Activated B cell treated with CpG ODN at 0.5 μM for 24 hours (primary cell): ENCODE measurements around the gene TRABD2B. TPM values are rescaled to one million over a fixed set of nuclear protein-coding genes. Genes with fewer than 3 reads are reported as not detected.

Experiments
- ATAC-seq: fragments of 200-7000 bp; cut with Tn5 transposase; one replicate; pipeline ENCODE4 v1.10.0; 2021; ENCODE audit warnings: low read depth, mild to moderate bottlenecking, moderate library complexity
- CTCF ChIA-PET: fragments of 350-600 bp; sonication (Branson Sonifier 250); formaldehyde crosslinking; loops from one replicate; lab custom pipeline; 2021; ENCODE audit warnings: antibody characterized with exemption; lab: Charles Lee
- POLR2A ChIA-PET: fragments of 350-600 bp; sonication (Branson Sonifier 250); formaldehyde crosslinking; loops from one replicate; lab custom pipeline; 2021; ENCODE audit warnings: antibody characterized with exemption; lab: Charles Lee
- DNase-seq: peaks from one replicate; pipeline ENCODE4 v3.0.0; 2022
- H3K27ac Mint-ChIP-seq: one replicate; pipeline ENCODE4 v1.8.0; 2020; ENCODE audit warnings: mixed read lengths
- H3K27me3 Mint-ChIP-seq: one replicate; pipeline ENCODE4 v1.8.0; 2021; ENCODE audit warnings: mixed read lengths
- H3K36me3 Mint-ChIP-seq: one replicate; pipeline ENCODE4 v1.8.0; 2021; ENCODE audit warnings: low read depth, mixed read lengths
- H3K4me1 Mint-ChIP-seq: one replicate; pipeline ENCODE4 v1.8.0; 2021; ENCODE audit warnings: mixed read lengths
- H3K4me3 Mint-ChIP-seq: one replicate; pipeline ENCODE4 v1.8.0; 2020; ENCODE audit warnings: mild to moderate bottlenecking, mixed read lengths
- H3K9me3 Mint-ChIP-seq: one replicate; pipeline ENCODE4 v1.8.0; 2020; ENCODE audit warnings: mixed read lengths
- intact Hi-C: fragments of 100-400 bp; cut with micrococcal nuclease; formaldehyde crosslinking; loops from one replicate; pipeline ENCODE4 v1.15.1; 2024
- total RNA-seq: library from RNA; stranded (reverse); gene quantifications from 2 replicates; pipeline ENCODE4 v1.2.3, GENCODE V29; 2022
- TF ChIP-seq, protein P1 (sequence below): fragments of 200-600 bp; IDR thresholded peaks from one replicate; pipeline ENCODE4 v1.8.0; 2022; ENCODE audit warnings: antibody characterized with exemption, mild to moderate bottlenecking

TRABD2B gene
- total RNA-seq, 1 donor from 2014 or later, result not detected

DNA sequence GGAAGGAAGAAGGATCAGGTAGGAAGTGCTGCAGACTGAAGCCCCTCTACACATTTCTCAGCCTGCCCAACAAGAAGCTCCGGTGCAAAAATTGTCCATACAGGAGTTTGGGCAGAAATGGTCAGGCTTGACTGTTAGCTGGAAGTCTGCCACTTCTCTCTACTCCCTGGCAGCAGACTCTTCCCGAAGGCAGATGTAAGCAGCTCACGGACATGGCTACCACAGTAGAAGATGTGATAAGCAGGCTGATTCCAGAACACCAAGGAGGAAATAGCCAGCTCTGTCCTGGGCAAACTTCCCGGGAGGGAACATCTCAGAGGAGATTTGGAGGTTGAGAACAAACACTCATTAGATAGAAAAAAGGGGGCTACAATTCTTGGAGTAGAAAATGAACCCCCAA, 52.6 kb downstream of the TRABD2B start:
- ChIA-PET CTCF (no interaction called here), POLR2A (no interaction called here)
- H3K27ac Mint-ChIP-seq, result no peak overlapping the region
- ATAC-seq, result no peak
- no peaks in the 10 kb centered on the region for H3K4me1 Mint-ChIP-seq
- no peaks in the 10 kb centered on the region for H3K36me3 Mint-ChIP-seq
- TF ChIP-seq, protein P1, sequence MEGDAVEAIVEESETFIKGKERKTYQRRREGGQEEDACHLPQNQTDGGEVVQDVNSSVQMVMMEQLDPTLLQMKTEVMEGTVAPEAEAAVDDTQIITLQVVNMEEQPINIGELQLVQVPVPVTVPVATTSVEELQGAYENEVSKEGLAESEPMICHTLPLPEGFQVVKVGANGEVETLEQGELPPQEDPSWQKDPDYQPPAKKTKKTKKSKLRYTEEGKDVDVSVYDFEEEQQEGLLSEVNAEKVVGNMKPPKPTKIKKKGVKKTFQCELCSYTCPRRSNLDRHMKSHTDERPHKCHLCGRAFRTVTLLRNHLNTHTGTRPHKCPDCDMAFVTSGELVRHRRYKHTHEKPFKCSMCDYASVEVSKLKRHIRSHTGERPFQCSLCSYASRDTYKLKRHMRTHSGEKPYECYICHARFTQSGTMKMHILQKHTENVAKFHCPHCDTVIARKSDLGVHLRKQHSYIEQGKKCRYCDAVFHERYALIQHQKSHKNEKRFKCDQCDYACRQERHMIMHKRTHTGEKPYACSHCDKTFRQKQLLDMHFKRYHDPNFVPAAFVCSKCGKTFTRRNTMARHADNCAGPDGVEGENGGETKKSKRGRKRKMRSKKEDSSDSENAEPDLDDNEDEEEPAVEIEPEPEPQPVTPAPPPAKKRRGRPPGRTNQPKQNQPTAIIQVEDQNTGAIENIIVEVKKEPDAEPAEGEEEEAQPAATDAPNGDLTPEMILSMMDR, result no peak
- H3K4me3 Mint-ChIP-seq, result no peak overlapping the region
- peaks cover 3% of the 10 kb centered on the region for H3K27me3 Mint-ChIP-seq
- intact Hi-C loops, result no loop called here
- no peaks in the 10 kb centered on the region for H3K9me3 Mint-ChIP-seq
- DNase-seq, result no peak

DNA sequence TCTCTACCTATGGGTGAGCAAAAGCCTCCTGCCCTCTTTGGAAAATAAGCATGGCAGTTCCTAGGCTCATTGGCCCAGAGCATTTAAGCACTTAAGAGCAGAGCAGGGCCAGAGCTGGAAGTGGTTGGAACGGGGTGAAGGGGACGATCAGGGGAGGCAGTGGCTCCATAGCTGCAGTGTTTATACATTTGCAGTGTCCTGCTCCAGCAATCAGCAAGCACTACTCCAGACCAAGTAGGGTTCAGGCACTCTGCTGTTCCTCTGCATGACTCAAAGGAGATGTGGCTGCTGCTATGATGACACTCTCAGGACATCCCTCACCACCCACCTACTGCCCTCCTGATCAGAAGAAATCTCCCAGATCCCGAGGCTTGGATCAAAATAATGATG, 55.0 kb downstream of the TRABD2B start:
- H3K27ac Mint-ChIP-seq, result no peak overlapping the region
- POLR2A ChIA-PET, result no interaction called here
- H3K4me1 Mint-ChIP-seq, result no peaks in the 10 kb centered on the region

DNA sequence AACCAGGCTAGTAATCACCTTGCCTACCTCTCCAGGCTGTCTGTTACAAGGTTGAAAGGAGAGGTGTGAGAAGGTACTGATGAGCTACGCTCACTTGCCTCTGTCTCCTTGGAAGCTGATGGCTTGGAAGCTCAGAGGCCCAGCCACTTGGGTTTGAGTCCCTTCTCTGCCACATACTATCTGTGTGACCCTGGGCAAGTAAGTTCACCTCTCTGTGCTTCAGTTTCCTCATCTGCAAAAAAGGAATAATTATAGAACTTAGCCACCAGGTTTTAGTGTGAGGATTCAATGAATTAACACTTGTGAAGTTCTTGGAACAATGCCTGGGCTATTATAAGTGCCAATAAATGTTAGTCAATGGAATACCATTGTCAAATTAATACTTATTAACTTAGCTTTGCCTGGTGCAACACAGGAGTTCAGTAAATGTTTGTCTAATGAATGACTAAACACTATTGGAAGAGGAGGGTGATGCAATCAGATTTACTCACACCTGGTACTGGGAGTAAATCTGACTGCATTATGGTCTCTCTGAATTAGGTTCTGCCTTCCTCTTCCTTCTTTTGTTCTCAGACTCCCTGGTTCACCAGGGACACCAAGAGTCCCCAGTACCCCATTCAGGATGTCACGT, 55.5 kb downstream of the TRABD2B start:
- ChIA-PET POLR2A (no interaction called here), CTCF (no interaction called here)
- no peak overlapping the region for H3K27ac Mint-ChIP-seq
- no peaks in the 10 kb centered on the region for H3K36me3 Mint-ChIP-seq
- DNase-seq, result no peak
- TF ChIP-seq, protein P1, result no peak
- no peaks in the 10 kb centered on the region for H3K9me3 Mint-ChIP-seq
- no peak overlapping the region for H3K4me3 Mint-ChIP-seq
- no peak for ATAC-seq
- H3K27me3 Mint-ChIP-seq, result no peaks in the 10 kb centered on the region
- intact Hi-C loops, result no loop called here
- no peaks in the 10 kb centered on the region for H3K4me1 Mint-ChIP-seq

More for the DNA sequence above, 55.0 kb downstream of the TRABD2B start:
- DNase-seq (no peak), ATAC-seq (no peak)
- CTCF ChIA-PET, result no interaction called here
- no peaks in the 10 kb centered on the region for H3K36me3 Mint-ChIP-seq
- intact Hi-C loops, result no loop called here
- H3K27me3 Mint-ChIP-seq, result peaks cover under 1% of the 10 kb centered on the region
- no peaks in the 10 kb centered on the region for H3K9me3 Mint-ChIP-seq
- H3K4me3 Mint-ChIP-seq, result no peak overlapping the region
- TF ChIP-seq, protein P1, result no peak

DNA sequence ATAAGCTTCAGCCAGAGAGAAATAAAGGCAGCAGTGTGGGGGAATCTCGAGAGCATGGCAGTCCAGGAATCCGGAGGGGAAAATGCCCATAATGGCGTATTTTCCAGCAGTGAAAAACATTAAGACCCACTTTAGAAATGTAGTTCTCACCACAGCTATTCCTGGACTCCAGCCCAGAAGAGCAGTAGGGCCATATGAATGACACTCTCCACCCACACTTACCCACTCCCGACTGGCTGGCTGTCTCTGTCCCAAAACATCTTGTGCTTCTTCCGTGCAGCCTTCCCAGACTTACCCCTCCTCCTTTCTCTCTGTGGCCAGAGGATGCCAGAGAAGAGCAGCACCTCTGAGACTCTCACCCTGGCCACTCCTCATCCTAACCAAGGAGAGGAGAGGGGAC, 56.4 kb downstream of the TRABD2B start:
- Mint-ChIP-seq H3K27me3 (no peaks in the 10 kb centered on the region), H3K4me1 (no peaks in the 10 kb centered on the region), H3K4me3 (no peak overlapping the region), H3K36me3 (no peaks in the 10 kb centered on the region), H3K9me3 (no peaks in the 10 kb centered on the region), H3K27ac (no peak overlapping the region)
- ChIA-PET CTCF (no interaction called here), POLR2A (no interaction called here)
- DNase-seq (no peak), ATAC-seq (no peak)
- intact Hi-C loops, result no loop called here
- TF ChIP-seq, protein P1, result no peak

DNA sequence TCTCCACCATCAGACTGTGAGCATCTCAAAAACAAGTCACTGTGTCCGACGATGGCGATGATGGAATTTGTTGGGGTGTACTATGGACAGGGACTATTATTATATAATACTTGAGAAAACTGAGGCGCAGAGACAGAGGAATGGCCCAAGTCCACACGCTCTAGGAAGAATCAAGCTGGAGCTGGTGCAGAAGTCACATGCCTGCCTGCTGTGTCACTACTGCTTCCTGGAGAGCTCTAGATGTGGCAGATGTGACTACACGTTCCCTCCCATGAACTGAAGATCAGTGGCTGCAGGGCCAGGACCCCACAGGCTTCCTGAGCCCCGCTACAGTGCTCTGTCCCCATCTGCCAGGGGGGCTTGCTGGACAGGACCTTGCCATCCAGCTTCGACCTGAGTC, 56.9 kb downstream of the TRABD2B start:
- POLR2A ChIA-PET, result no interaction called here
- TF ChIP-seq, protein P1, result no peak
- no peak overlapping the region for H3K4me3 Mint-ChIP-seq
- H3K27ac Mint-ChIP-seq, result no peak overlapping the region
- DNase-seq, result no peak
- no peaks in the 10 kb centered on the region for H3K36me3 Mint-ChIP-seq
- CTCF ChIA-PET, result no interaction called here
- H3K4me1 Mint-ChIP-seq, result no peaks in the 10 kb centered on the region
- intact Hi-C loops, result no loop called here
- no peaks in the 10 kb centered on the region for H3K27me3 Mint-ChIP-seq
- no peaks in the 10 kb centered on the region for H3K9me3 Mint-ChIP-seq
- no peak for ATAC-seq
